WTC11 (cell line): Measurements from ENCODE around the gene CENPF.

Experiments
- ARID4B ChIP-seq: sonication (generic); formaldehyde crosslinking; IDR thresholded peaks from 2 replicates; pipeline ENCODE4 v1.8.0; 2023; ENCODE audit warnings: missing genetic modification reagents, mild to moderate bottlenecking, borderline replicate concordance
- CTCF ChIP-seq: fragments of 200-600 bp; IDR thresholded peaks from 2 replicates; pipeline ENCODE4 v1.8.0; 2022; ENCODE audit warnings: antibody characterized with exemption
- E2F5 ChIP-seq: sonication (generic); formaldehyde crosslinking; IDR thresholded peaks from 2 replicates; pipeline ENCODE4 v1.8.1; 2022; ENCODE audit warnings: mild to moderate bottlenecking, moderate library complexity, missing genetic modification reagents
- FOXP1 ChIP-seq: sonication (generic); formaldehyde crosslinking; IDR thresholded peaks from 2 replicates; pipeline ENCODE4 v1.8.0; 2022; ENCODE audit warnings: missing genetic modification reagents, mild to moderate bottlenecking, moderate library complexity, borderline replicate concordance
- GABPB1 ChIP-seq: sonication (generic); formaldehyde crosslinking; IDR thresholded peaks from 2 replicates; pipeline ENCODE4 v1.8.1; 2023; ENCODE audit warnings: mild to moderate bottlenecking, missing genetic modification reagents
- NR3C1 ChIP-seq: sonication (generic); formaldehyde crosslinking; conservative IDR thresholded peaks from 2 replicates; pipeline ENCODE4 v1.8.1; 2023; ENCODE audit warnings: low read depth, mild to moderate bottlenecking, missing genetic modification reagents
- SMAD3 ChIP-seq: sonication (generic); formaldehyde crosslinking; IDR thresholded peaks from 2 replicates; pipeline ENCODE4 v1.8.0; 2022; ENCODE audit warnings: missing genetic modification reagents, mild to moderate bottlenecking, borderline replicate concordance
- SP1 ChIP-seq: sonication (generic); formaldehyde crosslinking; conservative IDR thresholded peaks from 2 replicates; pipeline ENCODE4 v1.8.1; 2022; ENCODE audit warnings: missing genetic modification reagents
- TEAD4 ChIP-seq: sonication (generic); formaldehyde crosslinking; IDR thresholded peaks from 2 replicates; pipeline ENCODE4 v1.8.0; 2022; ENCODE audit warnings: mild to moderate bottlenecking, missing genetic modification reagents
- ZBTB21 ChIP-seq: sonication (generic); formaldehyde crosslinking; IDR thresholded peaks from 2 replicates; pipeline ENCODE4 v1.8.1; 2023; ENCODE audit warnings: mild to moderate bottlenecking, missing genetic modification reagents, borderline replicate concordance
- TF ChIP-seq, protein P1 (sequence below): sonication (generic); formaldehyde crosslinking; IDR thresholded peaks from 2 replicates; pipeline ENCODE4 v1.8.0; 2022; ENCODE audit warnings: mild to moderate bottlenecking, missing genetic modification reagents
- TF ChIP-seq, protein P2 (sequence below): sonication (generic); formaldehyde crosslinking; IDR thresholded peaks from 2 replicates; pipeline ENCODE4 v1.8.1; 2022; ENCODE audit warnings: missing genetic modification reagents, borderline replicate concordance
- TF ChIP-seq, protein P3 (sequence below): sonication (generic); formaldehyde crosslinking; IDR thresholded peaks from 2 replicates; pipeline ENCODE4 v1.8.0; 2022; ENCODE audit warnings: mild to moderate bottlenecking, missing genetic modification reagents

GRCh38 chr1:214617843-214618242 lies 14.8 kb downstream of the CENPF start:
- TF ChIP-seq, protein P1, sequence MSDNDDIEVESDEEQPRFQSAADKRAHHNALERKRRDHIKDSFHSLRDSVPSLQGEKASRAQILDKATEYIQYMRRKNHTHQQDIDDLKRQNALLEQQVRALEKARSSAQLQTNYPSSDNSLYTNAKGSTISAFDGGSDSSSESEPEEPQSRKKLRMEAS (CRISPR knock-in tag) = no peak
- TF ChIP-seq ARID4B (CRISPR knock-in tag) = no peak
- no peak for TF ChIP-seq CTCF
- no peak for TF ChIP-seq FOXP1
- no peak for TF ChIP-seq NR3C1
- no peak for TF ChIP-seq ZBTB21 (CRISPR knock-in tag)
- no peak for TF ChIP-seq GABPB1 (CRISPR knock-in tag)
- TF ChIP-seq SMAD3 (CRISPR knock-in tag) = no peak
- TF ChIP-seq, protein P2, sequence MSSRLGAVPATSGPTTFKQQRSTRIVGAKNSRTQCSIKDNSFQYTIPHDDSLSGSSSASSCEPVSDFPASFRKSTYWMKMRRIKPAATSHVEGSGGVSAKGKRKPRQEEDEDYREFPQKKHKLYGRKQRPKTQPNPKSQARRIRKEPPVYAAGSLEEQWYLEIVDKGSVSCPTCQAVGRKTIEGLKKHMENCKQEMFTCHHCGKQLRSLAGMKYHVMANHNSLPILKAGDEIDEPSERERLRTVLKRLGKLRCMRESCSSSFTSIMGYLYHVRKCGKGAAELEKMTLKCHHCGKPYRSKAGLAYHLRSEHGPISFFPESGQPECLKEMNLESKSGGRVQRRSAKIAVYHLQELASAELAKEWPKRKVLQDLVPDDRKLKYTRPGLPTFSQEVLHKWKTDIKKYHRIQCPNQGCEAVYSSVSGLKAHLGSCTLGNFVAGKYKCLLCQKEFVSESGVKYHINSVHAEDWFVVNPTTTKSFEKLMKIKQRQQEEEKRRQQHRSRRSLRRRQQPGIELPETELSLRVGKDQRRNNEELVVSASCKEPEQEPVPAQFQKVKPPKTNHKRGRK (CRISPR knock-in tag) = no peak
- TF ChIP-seq TEAD4 = no peak
- no peak for TF ChIP-seq E2F5 (CRISPR knock-in tag)
- TF ChIP-seq, protein P3, sequence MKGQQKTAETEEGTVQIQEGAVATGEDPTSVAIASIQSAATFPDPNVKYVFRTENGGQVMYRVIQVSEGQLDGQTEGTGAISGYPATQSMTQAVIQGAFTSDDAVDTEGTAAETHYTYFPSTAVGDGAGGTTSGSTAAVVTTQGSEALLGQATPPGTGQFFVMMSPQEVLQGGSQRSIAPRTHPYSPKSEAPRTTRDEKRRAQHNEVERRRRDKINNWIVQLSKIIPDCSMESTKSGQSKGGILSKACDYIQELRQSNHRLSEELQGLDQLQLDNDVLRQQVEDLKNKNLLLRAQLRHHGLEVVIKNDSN = no peak
- no peak for TF ChIP-seq SP1 (CRISPR knock-in tag)
